NB4 (cell line): ENCODE data around the gene SERPINF2.

Source experiments
- CTCF ChIP-seq: IDR thresholded peaks from one replicate; pipeline ENCODE4 v1.5.1; 2012; ENCODE audit warnings: low read depth, low read length
- MAX ChIP-seq: IDR thresholded peaks from 2 replicates; pipeline ENCODE4 v1.6.1; 2011; ENCODE audit warnings: low read depth, low read length
- MYC ChIP-seq: IDR thresholded peaks from 2 replicates; pipeline ENCODE4 v1.6.1; 2011; ENCODE audit warnings: low read depth, low read length
- POLR2A ChIP-seq: IDR thresholded peaks from 2 replicates; pipeline ENCODE4 v1.6.1; 2011; ENCODE audit warnings: mild to moderate bottlenecking; ENCODE audit not compliant: insufficient read length; ENCODE audit errors: extremely low read depth

GRCh38 chr17:1709403-1709951, 33.2 kb upstream of the SERPINF2 start:
- no peak for TF ChIP-seq CTCF
- TF ChIP-seq POLR2A, result no peak
- no peak for TF ChIP-seq MAX
- no peak for TF ChIP-seq MYC
